ENCODE measurements around the gene SPATA32.

DNA sequence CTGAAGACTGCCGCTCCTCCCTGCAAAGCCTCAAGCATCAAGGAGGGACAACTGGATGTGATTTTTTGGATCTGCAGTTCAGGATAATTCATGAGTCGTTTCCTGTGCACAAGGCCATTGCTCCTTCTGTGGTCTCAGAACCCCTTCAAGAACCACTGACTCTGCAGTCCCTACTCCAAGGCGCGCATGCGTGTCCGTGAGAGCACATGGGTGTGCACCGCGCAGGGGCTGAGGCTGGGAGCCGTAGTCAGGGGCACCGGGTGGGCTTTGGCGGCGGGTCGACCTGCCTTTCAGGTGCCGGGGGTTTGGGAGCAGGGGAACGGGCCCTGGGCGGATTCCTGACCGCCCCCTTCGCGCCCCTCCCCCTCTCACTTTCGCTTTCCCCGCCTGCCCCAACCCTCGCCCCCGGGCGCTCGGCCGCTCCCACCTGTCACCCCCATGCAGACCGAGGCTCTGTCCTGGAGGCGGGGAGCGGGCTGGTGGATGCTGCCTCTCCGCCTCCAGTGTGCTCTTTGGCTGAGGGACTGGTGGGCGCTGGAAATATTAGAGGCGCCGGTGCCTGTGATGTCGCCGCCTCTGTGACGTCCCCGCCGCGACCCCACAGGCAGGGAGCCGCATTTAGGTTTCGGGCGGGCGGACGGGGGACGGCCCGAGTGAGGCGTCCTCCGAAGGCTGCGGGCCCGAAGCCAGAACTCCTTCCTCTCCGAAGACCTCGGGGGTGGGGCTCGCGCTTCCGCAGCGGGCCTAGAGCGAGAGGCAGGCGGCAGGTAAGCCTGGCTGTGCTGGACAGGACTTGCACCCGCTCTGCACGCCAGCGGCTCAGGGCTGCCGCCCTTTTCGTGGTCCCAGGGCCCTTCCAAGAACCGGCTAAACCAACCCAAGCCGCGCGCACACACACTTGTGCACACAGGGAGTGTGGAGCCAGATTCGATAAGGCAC is at the start of gene SPATA32:
- TF ChIP-seq, protein P1, sequence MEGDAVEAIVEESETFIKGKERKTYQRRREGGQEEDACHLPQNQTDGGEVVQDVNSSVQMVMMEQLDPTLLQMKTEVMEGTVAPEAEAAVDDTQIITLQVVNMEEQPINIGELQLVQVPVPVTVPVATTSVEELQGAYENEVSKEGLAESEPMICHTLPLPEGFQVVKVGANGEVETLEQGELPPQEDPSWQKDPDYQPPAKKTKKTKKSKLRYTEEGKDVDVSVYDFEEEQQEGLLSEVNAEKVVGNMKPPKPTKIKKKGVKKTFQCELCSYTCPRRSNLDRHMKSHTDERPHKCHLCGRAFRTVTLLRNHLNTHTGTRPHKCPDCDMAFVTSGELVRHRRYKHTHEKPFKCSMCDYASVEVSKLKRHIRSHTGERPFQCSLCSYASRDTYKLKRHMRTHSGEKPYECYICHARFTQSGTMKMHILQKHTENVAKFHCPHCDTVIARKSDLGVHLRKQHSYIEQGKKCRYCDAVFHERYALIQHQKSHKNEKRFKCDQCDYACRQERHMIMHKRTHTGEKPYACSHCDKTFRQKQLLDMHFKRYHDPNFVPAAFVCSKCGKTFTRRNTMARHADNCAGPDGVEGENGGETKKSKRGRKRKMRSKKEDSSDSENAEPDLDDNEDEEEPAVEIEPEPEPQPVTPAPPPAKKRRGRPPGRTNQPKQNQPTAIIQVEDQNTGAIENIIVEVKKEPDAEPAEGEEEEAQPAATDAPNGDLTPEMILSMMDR (IDR thresholded peaks at IDR 0.05) = no peak
- TF ChIP-seq POLR2AphosphoS5 (IDR thresholded peaks at IDR 0.05) (peak in 1 of 3 donors; percentile 29), POLR2A (IDR thresholded peaks at IDR 0.05) (no peak)

Data from transverse colon (tissue), 4 donors.